CD4-positive, alpha-beta T cell treated with Interleukin-21 for 1 hour (primary cell): ENCODE measurements around the gene KLHL42.
"Not testable (repeated sequence)": the region's sequence is repeated elsewhere in the genome, so short reads cannot be mapped to it uniquely, and the experiment has no call there.

ENCODE experiments used
- DNase-seq: peaks from one replicate; pipeline ENCODE4 v3.0.0-alpha.2; 2020

Gene KLHL42

GRCh38 chr12:27779920-27780611 lies at the start of gene KLHL42, which contains the start of gene MANSC4:
Gene KLHL42, plus strand, starts transcription at chr12:27780233. Its CDS starts 98 bp downstream, at chr12:27780331.
Gene MANSC4, minus strand, starts transcription at chr12:27780236. Its CDS starts 8,960 bp downstream, at chr12:27771276.
- peak; percentile 66 for DNase-seq

- DNase-seq, result no peak
Observed at GRCh38 chr12:27732281-27732680, 47.8 kb upstream of the KLHL42 start.

- DNase-seq, result peak; percentile 56
Observed at GRCh38 chr12:27733052-27733656, 46.9 kb upstream of the KLHL42 start.

GRCh38 chr12:27733791-27734190 lies 46.2 kb upstream of the KLHL42 start:
- no peak for DNase-seq

- DNase-seq, result not testable (repeated sequence)
Observed at GRCh38 chr12:27734321-27734720, 45.7 kb upstream of the KLHL42 start.

- DNase-seq, result no peak
Observed at GRCh38 chr12:27743601-27744000, 36.4 kb upstream of the KLHL42 start.

GRCh38 chr12:27745734-27746133 lies 34.3 kb upstream of the KLHL42 start:
- not testable (repeated sequence) for DNase-seq

- DNase-seq, result no peak
Observed at GRCh38 chr12:27747111-27747820, 32.8 kb upstream of the KLHL42 start.

- DNase-seq, result no peak
Observed at GRCh38 chr12:27751386-27752047, 28.5 kb upstream of the KLHL42 start.

GRCh38 chr12:27754795-27755194 lies 25.2 kb upstream of the KLHL42 start:
- no peak for DNase-seq

- DNase-seq, result no peak
Observed at GRCh38 chr12:27756670-27757195, 23.3 kb upstream of the KLHL42 start.

- no peak for DNase-seq
Observed at GRCh38 chr12:27762757-27763156, 17.3 kb upstream of the KLHL42 start.

- no peak for DNase-seq
Observed at GRCh38 chr12:27766587-27766986, 13.4 kb upstream of the KLHL42 start.

GRCh38 chr12:27769142-27769673 lies 10.8 kb upstream of the KLHL42 start:
- no peak for DNase-seq

GRCh38 chr12:27771481-27772327 lies 8.3 kb upstream of the KLHL42 start:
- DNase-seq, result no peak

GRCh38 chr12:27772328-27773049 lies 7.5 kb upstream of the KLHL42 start:
- DNase-seq, result no peak

- no peak for DNase-seq
Observed at GRCh38 chr12:27777141-27777540, 2.9 kb upstream of the KLHL42 start.

GRCh38 chr12:27778206-27778605 lies 1.8 kb upstream of the KLHL42 start:
- no peak for DNase-seq

- DNase-seq, result no peak
Observed at GRCh38 chr12:27779416-27779919, 565 bp upstream of the KLHL42 start.

GRCh38 chr12:27780612-27781408 lies 777 bp downstream of the KLHL42 start:
- peak; percentile 21 for DNase-seq
